ENCODE data around the gene ZFHX3.

Gene ZFHX3

GRCh38 chr16:73064994-73065545 is 17.1 kb upstream of the ZFHX3 start:
- no peak for DNase-seq (ENCODE audit: low read depth)
- H3K4me3 ChIP-seq (ENCODE audit: control insufficient read depth, low read depth, low read length), result peak overlapping the region; percentile 33
- TF ChIP-seq, protein P1, sequence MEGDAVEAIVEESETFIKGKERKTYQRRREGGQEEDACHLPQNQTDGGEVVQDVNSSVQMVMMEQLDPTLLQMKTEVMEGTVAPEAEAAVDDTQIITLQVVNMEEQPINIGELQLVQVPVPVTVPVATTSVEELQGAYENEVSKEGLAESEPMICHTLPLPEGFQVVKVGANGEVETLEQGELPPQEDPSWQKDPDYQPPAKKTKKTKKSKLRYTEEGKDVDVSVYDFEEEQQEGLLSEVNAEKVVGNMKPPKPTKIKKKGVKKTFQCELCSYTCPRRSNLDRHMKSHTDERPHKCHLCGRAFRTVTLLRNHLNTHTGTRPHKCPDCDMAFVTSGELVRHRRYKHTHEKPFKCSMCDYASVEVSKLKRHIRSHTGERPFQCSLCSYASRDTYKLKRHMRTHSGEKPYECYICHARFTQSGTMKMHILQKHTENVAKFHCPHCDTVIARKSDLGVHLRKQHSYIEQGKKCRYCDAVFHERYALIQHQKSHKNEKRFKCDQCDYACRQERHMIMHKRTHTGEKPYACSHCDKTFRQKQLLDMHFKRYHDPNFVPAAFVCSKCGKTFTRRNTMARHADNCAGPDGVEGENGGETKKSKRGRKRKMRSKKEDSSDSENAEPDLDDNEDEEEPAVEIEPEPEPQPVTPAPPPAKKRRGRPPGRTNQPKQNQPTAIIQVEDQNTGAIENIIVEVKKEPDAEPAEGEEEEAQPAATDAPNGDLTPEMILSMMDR (conservative IDR thresholded peaks at IDR 0.05; ENCODE audit: control insufficient read depth, insufficient read depth, low read depth, low read length), result no peak

- peak; percentile 70 for DNase-seq (ENCODE audit: low read depth)
- H3K4me3 ChIP-seq (ENCODE audit: control insufficient read depth, low read depth, low read length), result peak overlapping the region; percentile 33
- TF ChIP-seq, protein P1 (conservative IDR thresholded peaks at IDR 0.05; ENCODE audit: control insufficient read depth, insufficient read depth, low read depth, low read length), result no peak
Observed at GRCh38 chr16:73064212-73064993, 16.5 kb upstream of the ZFHX3 start.

- TF ChIP-seq, protein P1 (conservative IDR thresholded peaks at IDR 0.05; ENCODE audit: control insufficient read depth, insufficient read depth, low read depth, low read length), result no peak
Observed at GRCh38 chr16:73063854-73064211, 15.9 kb upstream of the ZFHX3 start.

GRCh38 chr16:73062743-73063733 is 15.1 kb upstream of the ZFHX3 start:
- H3K4me3 ChIP-seq (ENCODE audit: control insufficient read depth, low read depth, low read length), result no peak overlapping the region
- DNase-seq (ENCODE audit: low read depth), result no peak
- TF ChIP-seq, protein P1 (conservative IDR thresholded peaks at IDR 0.05; ENCODE audit: control insufficient read depth, insufficient read depth, low read depth, low read length), result no peak

More at GRCh38 chr16:73063854-73064211, 15.9 kb upstream of the ZFHX3 start:
- no peak for DNase-seq (ENCODE audit: low read depth)
- H3K4me3 ChIP-seq (ENCODE audit: control insufficient read depth, low read depth, low read length), result peak overlapping the region; percentile 33

- H3K4me3 ChIP-seq (ENCODE audit: control insufficient read depth, low read depth, low read length), result no peak overlapping the region
- TF ChIP-seq, protein P1 (conservative IDR thresholded peaks at IDR 0.05; ENCODE audit: control insufficient read depth, insufficient read depth, low read depth, low read length), result no peak
Observed at GRCh38 chr16:73062001-73062616, 14.2 kb upstream of the ZFHX3 start.

DNA sequence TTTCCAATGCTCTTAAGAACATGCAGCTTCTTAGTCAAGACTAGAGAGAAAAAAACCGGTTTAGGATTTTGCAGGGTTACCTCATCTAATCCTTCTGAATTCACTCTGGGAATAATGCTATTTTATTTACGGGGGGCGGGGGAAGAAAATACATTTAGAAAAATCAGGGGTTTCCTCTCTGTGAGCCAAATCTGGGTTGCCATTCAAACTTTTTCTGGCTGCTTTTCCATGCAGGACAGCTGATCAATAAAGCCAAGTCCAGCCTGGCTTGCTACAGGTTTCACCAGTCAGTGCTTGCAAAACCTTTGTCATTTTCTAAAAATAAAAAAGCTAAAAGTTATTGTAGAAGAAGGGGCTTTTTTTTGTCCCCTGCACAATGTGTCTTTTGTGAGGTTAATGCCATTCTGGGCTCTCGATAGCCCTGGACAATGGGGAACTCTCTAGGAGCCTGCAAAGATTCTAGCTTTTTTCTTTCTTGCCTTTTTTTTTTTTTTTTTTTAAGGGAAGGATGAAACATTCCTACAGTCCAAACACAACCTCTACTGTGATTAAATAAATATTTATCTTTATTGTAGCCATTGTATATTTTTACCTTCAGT is 13.1 kb upstream of the ZFHX3 start:
- TF ChIP-seq, protein P1 (conservative IDR thresholded peaks at IDR 0.05; ENCODE audit: control insufficient read depth, insufficient read depth, low read depth, low read length), result no peak
- H3K4me3 ChIP-seq (ENCODE audit: control insufficient read depth, low read depth, low read length), result no peak overlapping the region
- DNase-seq (ENCODE audit: low read depth), result no peak

More at GRCh38 chr16:73062001-73062616, 14.2 kb upstream of the ZFHX3 start:
- DNase-seq (ENCODE audit: low read depth), result no peak
